NCI-H1092 treated with DMSO at 0.1 percent for 48 hours (cell line): Measurements from ENCODE around the gene OTOG.

ENCODE experiments used
- DNase-seq: peaks from one replicate; lab custom pipeline; 2025; lab: John Stamatoyannopoulos, UW

Gene OTOG

DNA sequence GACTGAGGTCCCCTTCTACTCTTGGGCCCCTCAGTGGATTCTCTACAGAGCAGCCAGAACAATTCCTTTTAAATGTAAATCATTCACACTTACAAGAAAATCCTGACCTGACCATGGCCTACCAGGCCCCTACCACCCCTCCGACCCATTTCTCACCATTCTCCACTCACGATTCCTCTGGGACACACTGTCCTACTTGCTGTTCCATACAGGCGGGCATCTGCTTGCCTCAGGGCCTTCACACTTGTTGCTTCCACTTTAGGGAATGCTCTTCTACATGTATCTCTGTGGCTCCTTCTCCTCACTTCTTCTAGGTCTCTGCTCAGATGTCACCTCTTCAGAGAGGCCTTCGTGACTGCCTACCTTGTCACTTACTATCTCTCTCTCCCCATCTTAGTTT, 6.3 kb upstream of the OTOG start:
- DNase-seq, result no peak

DNA sequence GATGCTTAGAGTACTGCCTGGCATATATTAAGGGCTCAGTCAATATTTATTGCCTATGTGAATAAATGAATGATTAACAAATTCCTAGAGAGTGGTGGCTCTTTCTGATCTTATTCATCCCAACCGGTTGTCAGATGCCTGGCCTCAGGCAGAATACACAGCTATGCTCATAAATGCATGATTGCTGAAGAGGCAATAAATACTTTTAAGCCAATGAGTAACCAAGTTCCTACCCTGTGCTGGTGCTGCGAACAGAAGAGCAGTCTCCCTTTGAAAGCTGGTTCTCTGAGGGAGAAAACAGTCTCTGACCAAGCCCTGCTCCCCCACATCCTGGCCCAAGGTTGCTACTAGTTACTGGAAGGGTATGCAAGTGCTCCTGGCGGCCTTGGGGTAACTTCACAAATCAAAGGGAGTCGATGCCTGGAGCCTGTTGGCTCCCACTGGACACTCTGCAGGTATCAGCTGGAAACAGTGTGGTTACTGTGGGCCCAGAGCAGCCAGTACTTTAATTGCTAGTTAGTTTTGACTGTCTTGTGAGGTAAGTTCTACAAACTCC, 5.7 kb upstream of the OTOG start:
- no peak for DNase-seq

DNA sequence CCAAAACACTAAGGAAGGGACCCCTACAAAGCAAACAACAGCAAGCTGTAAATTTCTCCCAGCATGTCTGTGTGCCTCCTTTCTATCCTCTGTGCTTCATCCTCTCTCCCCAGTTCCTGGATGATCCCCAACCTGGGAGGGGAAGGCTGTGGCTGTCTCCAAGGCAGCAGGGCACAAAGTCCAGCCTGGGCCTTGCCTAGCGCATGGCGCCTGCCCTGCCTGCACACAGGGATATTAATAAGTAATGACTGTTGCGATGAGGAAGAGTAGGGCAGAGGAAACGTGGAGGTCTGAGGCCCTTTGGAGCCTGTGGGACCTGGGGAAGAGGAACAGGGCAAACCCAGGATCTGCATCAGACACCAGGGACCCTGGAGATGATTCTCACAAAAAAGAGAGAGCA, 4.8 kb upstream of the OTOG start:
- no peak for DNase-seq

DNA sequence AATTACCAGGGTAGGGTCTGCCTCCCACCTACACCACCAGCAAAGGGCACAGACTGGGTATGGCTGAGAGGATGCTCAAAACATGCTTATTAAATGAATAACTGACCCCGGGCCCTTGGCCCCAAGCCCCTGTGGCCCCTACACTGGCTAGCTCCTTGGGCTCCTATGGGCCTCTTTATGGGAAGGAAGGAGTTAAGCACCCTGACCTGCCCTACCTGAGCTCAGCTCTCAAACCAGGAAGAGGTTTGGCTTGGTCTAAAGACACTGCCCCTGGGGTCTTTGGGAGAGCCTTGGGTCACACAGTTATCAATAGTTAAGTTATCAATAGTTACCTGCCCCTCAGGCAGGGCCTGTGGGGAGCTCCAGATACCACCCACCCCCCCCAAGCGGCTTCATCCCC, 4.0 kb upstream of the OTOG start:
- DNase-seq, result no peak

DNA sequence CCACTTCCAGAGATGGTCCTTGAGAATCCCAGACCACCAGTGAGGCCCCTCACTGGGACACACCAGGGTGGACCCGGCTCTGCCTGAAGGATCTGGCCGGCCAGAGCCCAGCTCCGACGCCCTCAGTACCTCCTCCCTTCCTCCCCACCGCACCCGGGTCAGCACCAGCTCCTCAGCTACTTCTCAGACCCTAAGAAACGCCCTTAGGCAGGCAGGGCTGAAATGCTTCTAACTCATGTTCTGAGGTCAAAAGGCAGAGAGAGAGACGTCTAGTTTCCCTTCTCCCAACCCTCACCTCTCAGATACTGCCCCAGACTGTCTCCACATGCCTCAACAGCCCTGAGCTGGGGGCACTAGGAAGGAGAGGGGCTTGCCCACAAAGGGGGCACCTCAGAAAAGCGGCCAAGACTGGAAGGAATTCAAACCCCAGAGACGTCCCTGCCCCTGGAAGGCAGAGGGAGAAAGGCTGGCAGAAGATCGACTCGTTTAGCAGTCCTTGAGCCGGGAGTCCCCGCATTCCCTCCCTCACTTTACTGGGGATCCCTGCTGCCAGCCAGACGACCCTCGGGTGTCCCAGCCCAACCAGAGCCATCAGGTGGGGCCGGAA, 3.4 kb upstream of the OTOG start:
- DNase-seq, result no peak

DNA sequence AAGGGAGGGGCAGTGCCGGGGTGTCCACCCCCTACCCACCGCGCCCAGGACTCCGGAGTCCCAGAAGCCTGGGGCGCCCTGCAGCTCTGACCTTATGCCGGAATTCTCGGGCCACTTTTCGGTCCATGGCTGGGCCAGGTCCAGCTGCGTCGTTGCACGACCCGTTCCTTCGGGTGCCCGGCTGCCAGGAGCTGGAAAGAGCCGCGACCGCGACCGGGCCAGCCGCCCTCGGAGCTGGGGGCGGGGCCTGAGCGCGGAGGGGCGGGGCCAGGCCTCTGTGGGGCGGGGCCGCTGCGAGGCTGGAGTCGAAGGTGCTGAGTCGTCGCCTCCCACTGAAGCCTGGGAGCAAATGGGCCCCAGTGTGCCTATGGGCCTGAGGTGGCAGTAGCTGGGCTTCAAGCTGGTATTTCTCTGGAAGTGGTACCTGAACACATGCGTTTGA, 2.9 kb upstream of the OTOG start, which contains the start of gene USH1C:
Gene USH1C (minus strand): TSS at position 236 of the 442 bp plus-strand sequence. CDS start 109 bp downstream, at position 127.
- DNase-seq, result no peak

DNA sequence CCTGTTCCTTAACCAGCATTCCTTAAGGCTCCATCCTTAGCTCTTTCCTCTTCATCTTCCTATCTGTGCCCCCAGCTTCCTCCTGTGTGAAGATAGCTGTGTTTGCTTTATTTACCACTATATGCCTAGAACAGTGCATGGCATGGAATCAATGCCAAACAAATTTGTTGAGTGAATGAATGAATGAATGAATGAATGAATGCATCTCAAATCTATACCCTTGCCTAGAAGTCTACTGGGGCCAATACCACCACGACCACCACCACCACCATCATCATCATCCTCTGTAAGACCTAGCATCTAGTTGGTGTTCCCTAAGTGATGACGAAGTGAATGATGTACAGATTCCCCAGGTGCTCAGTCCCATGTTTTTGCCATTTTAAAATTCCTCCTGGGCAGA, 819 bp upstream of the OTOG start:
- no peak for DNase-seq

DNA sequence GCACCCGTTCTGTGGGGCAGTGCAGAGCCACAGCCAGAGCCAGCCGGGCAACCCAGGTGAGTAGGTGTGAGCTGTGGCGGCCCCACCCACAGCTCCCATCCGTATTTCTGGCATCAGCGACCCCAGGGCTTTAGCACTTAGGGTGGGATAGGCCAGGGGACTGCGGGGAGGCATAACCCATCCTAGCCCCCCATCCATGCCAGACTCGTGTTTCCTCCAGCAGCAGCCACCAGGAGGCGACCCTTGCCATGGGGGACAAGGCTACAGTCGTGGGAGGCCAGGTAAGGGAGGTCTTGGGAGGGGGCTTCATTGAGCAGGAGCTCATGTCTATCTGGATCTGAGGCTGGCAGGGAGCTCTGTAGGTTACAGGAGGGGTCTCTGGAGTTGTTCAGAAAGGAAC, 873 bp downstream of the OTOG start:
- DNase-seq, result no peak

DNA sequence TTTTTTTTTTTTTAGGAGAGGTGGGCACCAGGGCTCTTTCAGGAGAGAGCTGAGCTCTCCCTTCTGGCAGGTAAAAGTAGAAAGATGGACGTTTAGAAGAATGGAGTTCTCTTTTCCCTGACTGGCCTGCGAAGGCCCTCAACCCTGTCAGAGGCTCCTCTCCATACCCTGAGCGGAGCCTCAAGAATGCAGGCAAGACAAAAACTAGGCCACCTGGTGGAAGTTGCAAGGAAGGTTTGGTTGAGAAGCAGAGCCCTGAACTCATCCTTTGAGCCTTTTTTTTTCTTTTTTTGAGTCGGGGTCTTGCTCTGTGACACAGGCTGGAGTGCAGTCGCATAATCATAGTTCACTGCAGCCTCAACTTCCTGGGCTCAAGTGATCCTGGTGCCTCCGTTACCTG, 1.4 kb downstream of the OTOG start:
- no peak for DNase-seq

DNA sequence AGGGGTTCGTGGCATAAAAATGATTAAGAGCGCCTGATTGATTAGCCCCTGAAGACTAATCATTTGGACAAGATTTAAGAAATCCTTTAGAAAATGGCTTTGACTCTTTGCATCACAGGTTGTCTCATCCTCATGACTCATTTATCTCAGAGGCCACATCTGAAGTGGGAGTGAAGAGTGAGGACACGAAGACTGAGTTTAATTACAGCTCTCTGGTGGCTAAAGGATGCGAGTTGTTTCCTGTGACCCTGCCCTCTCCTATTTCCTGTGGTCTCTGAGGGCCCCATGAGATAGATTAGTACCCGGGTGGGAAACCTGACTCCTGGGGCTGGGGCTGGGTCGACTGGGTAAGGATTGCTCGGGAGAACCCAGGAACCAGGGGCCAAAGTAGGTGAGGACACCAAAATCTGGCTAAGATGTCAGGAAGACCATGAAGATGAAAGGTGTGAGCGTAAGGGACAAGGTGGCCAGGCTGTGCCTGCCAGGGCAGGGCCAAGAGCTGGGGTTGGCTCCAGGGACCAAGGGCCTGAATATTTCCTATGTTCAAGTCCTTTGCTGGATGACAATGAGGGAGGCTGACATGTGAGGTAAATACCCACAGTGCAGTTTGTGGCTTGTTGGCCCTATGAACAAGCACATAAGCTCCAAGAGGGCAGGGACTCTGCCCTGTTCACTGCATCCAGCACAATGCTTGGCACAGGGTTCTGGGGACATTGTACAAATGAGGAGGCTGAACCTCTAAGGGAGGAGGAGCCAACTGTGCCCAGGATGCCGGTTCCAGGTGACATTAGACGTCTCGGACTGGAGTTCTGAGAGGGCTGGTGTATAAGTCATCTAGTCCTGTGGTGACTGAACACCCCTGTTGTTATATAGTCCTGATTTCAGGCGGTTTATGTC, 3.6 kb downstream of the OTOG start:
- DNase-seq, result no peak

DNA sequence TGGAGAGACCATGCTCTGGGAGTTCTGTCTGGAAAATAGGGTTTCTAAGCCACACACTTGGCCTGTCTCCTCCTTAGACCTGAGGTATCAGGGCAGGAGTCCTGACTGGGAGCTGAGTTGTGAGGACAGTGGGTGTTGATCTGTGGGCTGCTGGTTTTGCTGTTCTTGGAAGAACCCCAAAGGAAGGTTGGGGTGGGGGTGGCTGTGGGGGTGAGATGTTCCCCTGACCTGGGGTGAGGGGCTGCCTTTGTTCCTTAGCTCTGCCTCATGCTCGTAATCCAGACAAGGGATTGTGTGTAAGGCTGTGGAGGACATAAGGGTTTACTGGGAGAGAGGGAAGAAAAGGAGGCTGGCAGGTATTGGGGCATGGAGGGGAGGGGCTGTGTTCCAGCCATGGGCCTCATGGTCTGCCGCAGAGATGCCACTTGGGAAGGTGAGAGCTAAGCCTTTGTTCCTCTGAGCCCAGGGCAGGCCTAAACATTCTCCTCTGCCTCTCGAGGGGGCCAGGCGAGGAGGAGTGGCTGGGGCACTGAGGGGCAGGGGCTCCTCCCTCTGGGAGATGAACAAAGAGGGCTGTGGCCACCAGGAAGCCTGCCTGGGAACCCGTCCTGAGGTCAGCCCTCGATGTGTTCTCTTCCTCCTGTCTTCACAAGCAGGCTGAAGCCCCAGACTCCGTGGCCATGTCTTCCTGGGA, 4.4 kb downstream of the OTOG start:
- no peak for DNase-seq

DNA sequence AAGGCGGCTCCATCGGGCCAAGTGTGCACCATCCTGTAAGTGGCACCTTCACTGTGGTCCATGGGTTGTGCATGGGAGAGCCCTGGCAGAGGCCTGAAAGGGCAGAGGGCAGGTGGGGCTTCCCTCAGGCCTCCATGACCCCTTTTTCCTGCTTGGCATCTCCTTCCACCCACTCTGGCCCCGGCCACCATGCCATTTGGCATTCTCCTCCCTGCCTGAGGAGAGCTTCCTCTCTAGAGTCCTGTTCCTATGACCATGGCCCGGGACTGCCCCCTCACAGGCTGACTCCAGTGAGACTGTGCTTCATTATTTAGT, 4.9 kb downstream of the OTOG start:
- DNase-seq, result no peak

DNA sequence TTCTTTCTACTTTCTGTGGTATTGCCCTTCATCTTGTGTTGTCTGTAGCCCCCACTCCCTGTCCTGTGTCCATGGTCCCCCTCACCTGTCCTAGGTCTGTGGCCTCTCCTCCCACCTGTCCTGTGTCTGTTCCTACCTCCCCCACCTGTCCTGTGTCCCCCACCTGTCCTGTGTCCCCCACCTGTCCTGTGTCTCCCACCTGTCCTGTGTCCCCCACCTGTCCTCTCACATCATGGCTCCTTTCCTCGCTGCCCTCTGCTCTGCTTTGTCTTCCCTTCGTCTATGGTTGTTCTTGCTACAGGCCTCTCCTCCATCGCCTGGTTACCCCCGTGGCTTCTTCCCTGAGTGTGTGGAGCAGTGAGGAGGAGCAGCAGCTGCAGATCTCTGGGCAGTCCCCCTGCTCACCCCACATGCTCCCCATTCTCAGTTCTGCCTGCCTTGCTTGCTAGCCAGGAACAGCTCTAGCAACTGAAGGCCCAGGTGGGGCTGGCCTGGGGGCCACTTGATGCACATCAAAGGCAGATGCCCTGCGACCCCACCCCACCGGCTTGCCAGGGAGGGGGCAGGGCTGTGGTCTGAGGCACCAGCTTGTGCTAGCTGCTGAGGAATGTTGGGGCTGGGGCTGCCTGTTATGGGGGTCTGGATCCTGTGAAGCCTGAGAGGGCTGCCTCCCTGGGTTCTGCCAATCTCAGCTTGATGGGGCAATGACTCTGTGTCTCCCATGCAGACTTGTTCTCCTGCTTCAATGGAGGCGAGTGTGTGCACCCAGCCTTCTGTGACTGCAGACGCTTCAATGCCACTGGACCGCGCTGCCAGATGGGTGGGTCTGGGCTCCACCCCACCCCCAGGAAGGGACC, 5.6 kb downstream of the OTOG start:
- no peak for DNase-seq

DNA sequence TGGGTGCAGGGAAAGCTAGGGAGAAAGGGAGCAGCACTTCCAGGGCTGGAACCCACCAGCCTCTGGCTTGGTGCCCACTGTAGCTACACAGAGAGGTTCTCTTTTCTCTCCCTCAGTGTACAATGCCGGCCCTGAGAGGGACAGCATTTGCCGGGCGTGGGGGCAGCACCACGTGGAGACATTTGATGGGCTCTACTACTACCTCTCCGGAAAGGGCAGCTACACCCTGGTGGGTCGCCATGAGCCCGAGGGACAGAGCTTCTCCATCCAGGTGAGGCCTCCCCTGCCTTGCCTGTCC, 6.1 kb downstream of the OTOG start:
- DNase-seq, result no peak

DNA sequence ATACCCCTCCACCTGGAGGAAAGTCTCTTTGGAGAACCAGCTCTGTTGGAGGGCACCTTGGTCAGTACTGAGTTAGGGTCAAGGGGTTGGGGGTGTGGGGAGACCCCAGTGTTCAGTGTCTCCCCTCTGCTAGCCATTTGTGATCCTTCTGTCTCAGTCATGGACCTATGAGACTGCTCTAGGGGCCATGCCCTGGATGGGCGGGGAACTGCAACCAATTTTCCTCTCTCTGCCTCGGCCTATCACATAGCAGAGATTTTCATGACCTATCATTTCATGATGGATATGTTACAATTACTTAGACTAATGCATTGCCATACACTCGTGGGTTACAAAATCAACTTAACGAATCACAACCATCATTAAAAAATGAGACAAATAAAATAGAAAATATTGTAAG, 7.4 kb downstream of the OTOG start:
- no peak for DNase-seq

DNA sequence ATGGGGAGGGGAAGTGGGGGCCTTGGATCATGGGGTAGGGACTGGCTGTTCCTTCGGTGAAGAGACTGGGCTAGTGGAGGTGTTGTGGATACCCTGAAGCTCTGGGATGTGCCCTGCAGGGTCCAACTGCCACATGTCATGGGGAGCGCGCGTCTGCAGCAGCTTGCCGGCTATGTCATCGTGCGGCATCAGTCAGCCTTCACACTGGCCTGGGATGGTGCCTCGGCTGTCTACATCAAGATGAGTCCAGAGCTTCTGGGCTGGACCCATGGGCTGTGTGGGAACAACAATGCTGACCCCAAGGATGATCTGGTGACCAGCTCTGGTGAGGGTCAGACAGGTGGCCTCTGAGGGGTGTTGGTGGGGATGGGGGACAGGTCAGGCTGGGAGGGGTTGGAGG, 9.9 kb downstream of the OTOG start:
- DNase-seq, result no peak

DNA sequence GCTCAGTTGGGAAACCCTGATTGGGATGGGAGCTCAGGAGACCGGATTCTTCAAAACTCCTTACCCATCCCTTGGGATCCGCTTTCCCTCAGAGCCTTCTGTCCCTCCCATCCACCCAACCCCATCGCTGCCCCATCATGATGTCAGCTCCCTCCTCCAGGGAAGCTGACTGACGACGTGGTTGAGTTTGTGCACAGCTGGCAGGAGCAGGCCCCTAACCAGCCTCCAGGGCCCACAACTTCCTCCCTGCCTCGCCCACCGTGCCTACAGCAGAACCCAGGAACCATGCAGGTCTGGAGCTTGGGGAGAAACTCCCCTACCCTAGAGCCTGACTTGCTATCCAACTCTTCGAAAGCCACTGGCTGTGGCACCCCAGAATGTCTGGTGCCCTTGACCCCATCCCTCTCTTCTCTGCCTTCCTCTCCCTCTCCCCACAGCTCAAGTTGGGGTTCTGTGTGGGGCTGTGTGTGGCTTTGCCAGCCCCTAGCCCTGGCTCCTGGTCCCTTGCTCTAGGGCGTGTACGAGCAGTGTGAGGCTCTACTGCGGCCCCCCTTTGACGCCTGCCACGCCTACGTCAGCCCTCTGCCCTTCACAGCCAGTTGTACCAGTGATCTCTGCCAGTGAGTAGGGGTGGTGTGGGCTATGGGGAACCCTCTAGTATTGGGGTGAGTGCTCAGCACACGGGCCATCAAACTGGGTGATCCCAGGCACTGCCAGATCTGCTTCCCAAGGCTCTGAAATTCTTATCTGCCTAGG, 11.1 kb downstream of the OTOG start:
- DNase-seq, result no peak

DNA sequence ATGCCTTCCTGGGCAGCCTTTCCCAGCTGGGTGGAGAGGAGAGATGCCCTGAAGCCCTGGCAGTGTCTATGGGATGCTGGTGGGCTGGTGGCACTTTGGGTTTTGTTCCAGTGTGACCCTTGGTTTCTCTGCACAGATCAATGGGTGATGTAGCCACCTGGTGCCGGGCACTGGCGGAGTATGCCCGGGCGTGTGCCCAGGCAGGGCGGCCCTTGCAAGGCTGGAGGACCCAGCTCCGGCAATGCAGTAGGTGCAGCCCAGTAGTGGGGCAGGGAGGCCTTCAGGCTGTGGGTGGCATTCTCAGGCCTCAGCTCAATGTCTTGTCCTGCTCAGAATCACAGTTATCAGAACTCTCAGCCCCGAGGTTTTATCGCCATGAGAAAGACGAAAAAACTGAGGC, 11.9 kb downstream of the OTOG start:
- no peak for DNase-seq

DNA sequence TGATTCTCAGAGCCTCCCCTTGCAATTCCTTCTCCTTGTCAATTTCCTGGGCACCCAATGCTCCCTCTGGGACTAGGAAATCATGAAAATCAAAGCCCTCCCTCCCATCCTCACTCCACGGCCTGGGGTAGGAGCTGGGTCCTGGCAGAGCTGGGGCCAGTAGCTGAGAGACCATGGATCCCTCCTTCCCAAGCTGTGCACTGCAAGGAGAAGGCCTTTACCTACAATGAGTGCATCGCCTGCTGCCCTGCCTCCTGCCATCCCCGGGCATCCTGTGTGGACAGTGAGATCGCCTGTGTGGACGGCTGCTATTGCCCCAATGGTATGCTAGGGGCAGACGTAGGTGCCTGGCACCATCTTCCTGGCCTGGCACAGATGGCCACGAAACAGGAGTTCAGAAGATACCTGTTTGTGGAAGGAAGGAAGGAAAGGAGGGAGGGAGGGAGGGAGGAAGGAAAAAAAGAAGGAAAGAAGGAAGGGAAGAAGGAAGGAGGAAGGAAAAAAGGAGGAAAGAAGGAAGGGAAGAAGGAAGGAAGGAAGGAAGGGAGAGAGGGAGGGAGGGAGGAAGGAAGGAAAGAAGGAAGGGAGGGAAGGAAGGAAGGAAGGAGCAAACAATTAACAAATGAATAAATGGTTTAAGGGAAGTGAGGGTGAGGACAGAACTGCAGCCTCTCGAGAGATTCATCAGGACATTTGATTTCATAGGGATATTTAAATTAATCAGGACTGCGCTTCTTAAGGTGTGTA, 12.5 kb downstream of the OTOG start:
- no peak for DNase-seq

DNA sequence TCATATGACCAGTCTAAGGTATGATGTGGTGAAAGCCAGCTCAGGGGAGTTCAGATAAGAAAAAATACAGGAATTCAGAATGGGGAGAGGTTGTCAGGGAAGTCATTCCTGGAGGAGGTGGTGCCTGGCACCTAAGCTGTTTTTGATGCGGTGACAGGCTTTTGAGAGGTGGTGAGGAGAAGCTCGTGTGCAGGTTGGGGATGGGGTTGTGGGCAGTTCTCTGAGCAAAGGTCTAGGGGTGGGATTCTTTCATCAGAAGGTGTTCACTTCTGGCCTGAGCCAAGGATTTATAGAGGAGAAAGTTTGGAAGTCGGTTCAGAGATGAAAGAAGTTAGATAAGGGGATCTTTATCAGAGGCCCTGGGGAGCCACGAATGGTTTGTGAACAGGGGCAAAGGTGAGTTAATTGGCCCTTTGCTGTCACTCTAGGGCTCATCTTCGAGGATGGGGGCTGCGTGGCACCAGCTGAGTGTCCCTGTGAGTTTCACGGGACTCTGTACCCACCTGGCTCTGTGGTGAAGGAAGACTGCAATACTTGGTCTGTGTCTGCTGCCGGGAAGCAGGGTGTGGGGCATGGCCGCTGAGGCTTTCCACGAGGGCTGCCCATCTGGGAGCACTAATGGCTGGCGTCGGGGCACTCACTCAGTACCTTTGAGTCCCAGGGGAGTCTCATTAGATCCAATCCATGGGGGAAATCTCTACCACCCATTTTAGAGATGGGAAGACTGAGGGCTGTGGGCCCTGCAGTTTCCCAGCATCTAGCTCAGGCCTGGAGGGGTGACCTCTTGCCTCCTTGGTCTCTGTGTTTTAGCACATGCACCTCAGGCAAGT, 13.4 kb downstream of the OTOG start:
- DNase-seq, result no peak
